Upper lobe of left lung (tissue), 4 donors: ENCODE measurements around the gene PCSK5.

ENCODE experiments used
- EP300 ChIP-seq, 4 donors: sonication (generic); formaldehyde crosslinking; IDR thresholded peaks; one replicate each; pipeline ENCODE4 v1.5.1; 2017; ENCODE audit warnings: antibody characterized with exemption in 4 of 4, control low read depth in 2 of 4
- POLR2A ChIP-seq, 4 donors: fragments of 450-650 bp; IDR thresholded peaks; one replicate each; pipeline ENCODE4 v1.5.1; 2016 to 2017; ENCODE audit warnings: antibody characterized with exemption in 4 of 4, mild to moderate bottlenecking in 2 of 4
- POLR2AphosphoS5 ChIP-seq, 2 donors: sonication (generic); formaldehyde crosslinking; IDR thresholded peaks; one replicate each; pipeline ENCODE4 v1.5.1; 2017; ENCODE audit warnings: antibody characterized with exemption in 2 of 2
- TF ChIP-seq, protein P1 (sequence below), 6 experiments: fragments of 450-650 bp in 4 of 6; fragments of 200-600 bp in 2 of 6; sonication (generic) in 2 of 6; IDR thresholded peaks; one replicate each; pipeline ENCODE4 v1.5.1; 2016 to 2019; ENCODE audit warnings: antibody characterized with exemption in 6 of 6

DNA sequence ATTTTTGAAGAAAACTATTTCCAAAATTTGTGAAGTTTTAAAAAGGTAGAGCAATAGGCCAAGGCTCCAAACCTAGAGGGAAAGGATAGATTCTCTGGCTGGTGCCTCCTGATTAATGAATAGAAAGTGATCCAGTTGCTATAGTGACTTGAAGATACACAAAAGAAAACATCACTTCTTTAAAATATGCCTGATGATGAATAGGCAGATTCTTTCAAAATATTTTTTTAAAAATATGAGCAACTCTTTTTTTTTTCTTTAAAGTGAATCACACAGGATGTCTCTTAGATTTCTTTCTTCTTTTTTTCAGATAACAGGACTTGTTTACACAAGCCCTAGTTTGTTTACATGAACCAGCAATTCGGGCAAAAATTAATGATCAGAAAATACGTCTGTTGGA, 379.3 kb downstream of the PCSK5 start:
- TF ChIP-seq, protein P1, sequence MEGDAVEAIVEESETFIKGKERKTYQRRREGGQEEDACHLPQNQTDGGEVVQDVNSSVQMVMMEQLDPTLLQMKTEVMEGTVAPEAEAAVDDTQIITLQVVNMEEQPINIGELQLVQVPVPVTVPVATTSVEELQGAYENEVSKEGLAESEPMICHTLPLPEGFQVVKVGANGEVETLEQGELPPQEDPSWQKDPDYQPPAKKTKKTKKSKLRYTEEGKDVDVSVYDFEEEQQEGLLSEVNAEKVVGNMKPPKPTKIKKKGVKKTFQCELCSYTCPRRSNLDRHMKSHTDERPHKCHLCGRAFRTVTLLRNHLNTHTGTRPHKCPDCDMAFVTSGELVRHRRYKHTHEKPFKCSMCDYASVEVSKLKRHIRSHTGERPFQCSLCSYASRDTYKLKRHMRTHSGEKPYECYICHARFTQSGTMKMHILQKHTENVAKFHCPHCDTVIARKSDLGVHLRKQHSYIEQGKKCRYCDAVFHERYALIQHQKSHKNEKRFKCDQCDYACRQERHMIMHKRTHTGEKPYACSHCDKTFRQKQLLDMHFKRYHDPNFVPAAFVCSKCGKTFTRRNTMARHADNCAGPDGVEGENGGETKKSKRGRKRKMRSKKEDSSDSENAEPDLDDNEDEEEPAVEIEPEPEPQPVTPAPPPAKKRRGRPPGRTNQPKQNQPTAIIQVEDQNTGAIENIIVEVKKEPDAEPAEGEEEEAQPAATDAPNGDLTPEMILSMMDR (IDR thresholded peaks at IDR 0.05): no peak
- no peak for TF ChIP-seq EP300 (IDR thresholded peaks at IDR 0.05)
- no peak for TF ChIP-seq POLR2A (IDR thresholded peaks at IDR 0.05)
- no peak for TF ChIP-seq POLR2AphosphoS5 (IDR thresholded peaks at IDR 0.05)
